ENCODE data around the gene SESN2.

SESN2 gene

GRCh38 chr1:28280977-28281381, 21.7 kb downstream of the SESN2 start:
- no peak overlapping the region for H3K4me3 ChIP-seq

DNA sequence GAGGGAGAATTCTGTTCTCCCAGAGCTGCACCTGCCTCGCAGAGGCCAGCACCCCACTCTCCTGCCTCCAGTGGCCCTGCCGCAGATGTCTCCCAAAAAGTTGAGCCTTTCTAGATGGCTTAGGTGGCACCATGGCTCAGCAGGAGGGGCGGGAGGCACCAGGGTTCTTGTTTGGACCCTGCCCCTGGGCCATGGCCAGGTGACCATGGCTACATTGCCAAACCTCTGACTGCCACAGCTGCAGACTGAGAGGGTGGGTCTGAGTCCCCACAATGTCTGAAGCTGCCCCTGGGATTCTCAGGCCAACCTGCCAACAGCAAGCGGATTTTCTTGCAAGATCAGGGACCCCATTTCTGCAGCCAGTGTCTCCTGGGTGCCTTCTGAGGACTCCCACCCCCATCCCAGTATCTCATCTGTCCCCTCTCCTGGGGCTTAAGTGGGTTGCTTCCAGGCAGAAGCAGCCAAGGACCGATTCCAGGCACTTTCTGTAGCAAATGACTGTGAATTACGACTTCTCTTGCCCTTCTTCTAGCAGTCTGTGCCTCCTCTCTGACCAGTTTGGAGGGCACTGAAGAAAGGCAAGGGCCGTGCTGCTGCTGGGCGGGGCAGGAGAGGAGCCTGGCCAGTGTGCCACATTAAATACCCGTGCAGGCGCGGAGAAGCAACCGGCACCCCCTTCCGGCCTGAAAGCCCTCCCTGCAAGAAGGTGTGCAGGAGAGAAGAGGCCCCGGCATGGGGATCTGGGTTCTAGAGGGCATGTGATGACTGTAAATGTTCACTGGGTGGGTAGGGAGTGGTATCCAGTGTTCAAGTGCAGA, 22.5 kb downstream of the SESN2 start:
- Histone ChIP-seq H3K4me3 (no peak overlapping the region), H3K27ac (peak overlapping the region in 2 of 21 experiments; percentile 31 to 40)

More at GRCh38 chr1:28280977-28281381, 21.7 kb downstream of the SESN2 start:
- peak overlapping the region in 3 of 21 experiments; percentile 16 to 41 (median 40) for H3K27ac ChIP-seq

- Histone ChIP-seq H3K27ac (peak overlapping the region in 1 of 21 experiments; percentile 22), H3K4me3 (no peak overlapping the region)
Observed at GRCh38 chr1:28282426-28283407, 23.4 kb downstream of the SESN2 start.

DNA sequence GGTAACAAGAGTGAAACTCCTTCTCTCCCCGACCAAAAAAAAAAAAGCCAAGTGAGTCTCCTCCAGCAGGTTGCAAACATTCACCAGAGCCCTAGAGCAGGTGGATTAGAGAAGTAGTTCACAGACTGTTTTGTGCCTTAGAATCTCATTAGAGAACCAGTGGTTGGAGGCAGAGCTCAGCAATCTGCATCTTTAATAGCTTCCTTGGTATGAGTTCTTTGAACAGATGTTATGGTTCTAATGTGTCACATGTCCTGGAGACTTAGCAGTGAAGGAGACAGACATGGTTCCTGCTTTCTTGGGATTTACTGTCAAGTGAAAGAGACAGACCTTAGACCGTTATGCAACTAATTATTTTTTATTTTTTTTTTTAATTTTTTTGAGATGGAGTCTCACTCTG, 26.8 kb downstream of the SESN2 start:
- no peak overlapping the region for H3K27ac ChIP-seq
- H3K4me3 ChIP-seq, result no peak overlapping the region

DNA sequence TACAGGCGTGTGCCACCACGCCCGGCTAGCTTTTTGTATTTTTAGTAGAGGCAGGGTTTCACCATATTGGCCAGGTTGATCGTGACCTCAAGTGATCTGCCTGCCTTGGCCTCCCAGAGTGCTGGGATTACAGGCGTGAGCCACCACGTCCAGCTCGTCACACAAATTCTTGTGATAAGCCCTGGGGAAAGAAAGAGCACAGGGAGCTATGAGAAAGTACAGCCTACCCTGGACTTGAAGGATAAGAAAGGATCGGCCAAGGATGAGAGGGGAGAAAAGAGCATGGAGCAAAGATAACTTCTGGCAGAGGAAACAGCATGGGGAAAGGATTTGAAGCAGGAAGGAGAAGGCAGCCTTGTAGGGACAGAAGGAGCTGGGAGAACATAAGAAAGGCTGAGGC, 29.2 kb downstream of the SESN2 start:
- no peak overlapping the region for H3K4me3 ChIP-seq
- H3K27ac ChIP-seq, result no peak overlapping the region

DNA sequence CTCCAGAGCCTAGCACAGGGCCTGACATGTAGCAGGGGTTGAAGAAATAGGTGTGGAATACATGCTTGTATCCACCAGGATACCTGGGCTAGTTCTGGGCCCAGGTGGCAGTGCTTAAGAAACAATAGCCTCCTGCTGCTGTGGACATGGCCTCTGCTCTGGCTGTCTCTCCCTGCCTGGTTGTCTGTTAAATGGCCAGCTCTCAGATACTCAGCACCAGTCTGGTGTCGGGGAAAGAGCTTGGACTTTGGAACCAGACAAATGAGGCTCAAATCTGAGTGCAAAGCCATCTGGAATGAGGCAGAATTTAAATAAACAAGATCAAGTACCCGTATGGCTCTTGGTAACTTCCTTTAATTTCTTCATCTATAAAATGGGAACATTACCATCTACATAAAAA, 31.5 kb downstream of the SESN2 start:
- H3K4me3 ChIP-seq, result no peak overlapping the region
- no peak overlapping the region for H3K27ac ChIP-seq

DNA sequence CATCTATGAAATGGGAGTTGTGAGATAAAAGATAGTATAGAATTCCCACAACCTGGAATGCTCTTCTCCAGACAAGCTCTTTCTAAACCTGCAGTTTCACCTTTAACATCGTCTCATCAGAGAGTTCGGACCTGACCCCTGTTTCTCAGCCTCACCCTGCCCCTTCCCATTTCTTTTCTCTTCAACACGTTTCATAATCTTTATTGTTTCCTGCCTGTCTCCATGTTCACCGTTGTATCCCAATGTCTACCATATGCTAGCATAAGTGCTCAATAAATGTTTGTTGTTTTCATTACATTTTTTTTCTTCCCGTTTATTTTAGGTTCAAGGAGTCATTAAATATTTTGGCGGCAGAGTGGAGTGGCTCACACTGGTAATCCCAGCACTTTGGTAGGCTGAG, 32.4 kb downstream of the SESN2 start:
- Histone ChIP-seq H3K27ac (no peak overlapping the region), H3K4me3 (no peak overlapping the region)

GRCh38 chr1:28295936-28296335, 36.6 kb downstream of the SESN2 start:
- no peak overlapping the region for H3K27ac ChIP-seq
- H3K4me3 ChIP-seq, result no peak overlapping the region

DNA sequence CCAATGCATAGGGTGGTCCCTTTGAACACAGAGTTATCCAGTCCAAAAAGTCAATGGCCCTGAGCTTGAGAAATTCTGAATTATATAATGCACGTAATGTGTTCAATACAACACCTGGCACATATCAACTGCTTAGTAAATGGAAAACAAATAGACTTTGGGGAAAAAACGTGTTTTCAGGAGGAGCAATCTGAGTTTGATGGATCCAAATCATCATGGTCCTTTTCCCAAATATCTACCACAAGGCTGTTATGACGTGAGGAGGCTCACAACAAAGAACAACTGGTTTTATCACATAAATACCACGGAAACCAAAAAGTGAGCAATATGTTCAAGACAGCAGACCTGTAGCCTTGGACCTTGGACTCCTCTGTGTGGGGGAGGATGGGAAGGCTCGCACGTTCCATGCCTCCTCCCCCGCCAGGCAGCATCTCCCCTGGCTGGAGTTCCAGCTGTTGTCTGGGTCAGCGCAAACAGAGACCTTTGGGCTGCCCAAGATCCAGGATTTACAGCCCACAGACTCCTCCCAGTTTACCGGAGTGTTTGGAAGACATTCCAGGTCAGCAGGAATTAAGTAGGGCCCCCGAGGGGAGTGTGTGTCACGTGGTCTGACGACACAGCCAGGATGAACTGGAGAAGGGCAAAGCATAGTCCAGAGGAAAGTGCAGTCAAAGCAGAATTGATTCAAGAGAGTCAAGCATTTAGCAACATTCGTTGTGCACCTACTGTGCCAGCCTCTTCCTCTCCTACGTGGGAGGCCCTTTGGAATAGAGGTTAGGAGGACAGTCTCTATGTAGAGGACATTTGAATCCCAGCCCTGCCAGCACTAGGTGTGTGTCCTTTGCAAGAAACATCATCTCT, 37.3 kb downstream of the SESN2 start:
- Histone ChIP-seq H3K27ac (no peak overlapping the region), H3K4me3 (no peak overlapping the region)

DNA sequence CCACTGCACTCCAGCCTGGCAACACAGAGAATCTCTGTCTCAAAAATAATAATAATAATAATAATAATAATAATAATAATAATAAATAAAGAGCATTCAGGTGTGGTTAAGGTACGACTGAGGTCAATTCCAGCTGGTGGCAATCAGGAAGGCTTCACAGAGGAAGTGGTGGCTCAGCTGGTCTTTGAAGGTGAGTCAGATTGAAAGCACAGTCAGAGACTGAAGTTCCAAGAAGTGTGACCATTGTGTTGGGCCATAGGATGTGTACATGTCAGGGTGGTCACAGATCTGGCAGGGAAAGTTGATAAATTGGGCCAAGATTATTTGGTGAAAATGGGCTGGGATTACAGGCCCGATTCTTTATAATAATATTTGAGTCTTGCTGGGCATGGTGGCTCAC, 38.5 kb downstream of the SESN2 start:
- Histone ChIP-seq H3K4me3 (no peak overlapping the region), H3K27ac (no peak overlapping the region)

DNA sequence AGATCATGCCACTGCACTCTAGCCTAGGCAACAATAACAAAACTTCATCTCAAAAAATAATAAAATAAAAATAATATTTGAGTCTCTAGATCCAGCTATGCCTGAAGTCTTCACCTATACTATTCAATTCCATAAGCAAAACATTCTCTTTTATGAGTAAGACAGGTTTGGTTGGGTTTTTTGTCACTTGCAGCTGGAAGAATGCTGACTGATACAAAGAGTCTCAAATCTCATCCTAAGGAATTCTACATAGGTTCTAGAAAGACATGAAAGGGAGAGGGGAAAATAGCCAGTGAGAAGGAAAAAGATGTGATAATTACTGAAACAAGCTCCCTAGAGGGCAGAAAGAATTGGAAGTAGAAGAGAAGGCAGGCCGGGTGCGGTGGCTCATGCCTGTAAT, 39.1 kb downstream of the SESN2 start:
- H3K4me3 ChIP-seq, result no peak overlapping the region
- no peak overlapping the region for H3K27ac ChIP-seq

GRCh38 chr1:28301368-28302174, 42.3 kb downstream of the SESN2 start:
- Histone ChIP-seq H3K4me3 (no peak overlapping the region), H3K27ac (no peak overlapping the region)

- Histone ChIP-seq H3K4me3 (no peak overlapping the region), H3K27ac (no peak overlapping the region)
Observed at GRCh38 chr1:28302247-28302646, 42.9 kb downstream of the SESN2 start.

DNA sequence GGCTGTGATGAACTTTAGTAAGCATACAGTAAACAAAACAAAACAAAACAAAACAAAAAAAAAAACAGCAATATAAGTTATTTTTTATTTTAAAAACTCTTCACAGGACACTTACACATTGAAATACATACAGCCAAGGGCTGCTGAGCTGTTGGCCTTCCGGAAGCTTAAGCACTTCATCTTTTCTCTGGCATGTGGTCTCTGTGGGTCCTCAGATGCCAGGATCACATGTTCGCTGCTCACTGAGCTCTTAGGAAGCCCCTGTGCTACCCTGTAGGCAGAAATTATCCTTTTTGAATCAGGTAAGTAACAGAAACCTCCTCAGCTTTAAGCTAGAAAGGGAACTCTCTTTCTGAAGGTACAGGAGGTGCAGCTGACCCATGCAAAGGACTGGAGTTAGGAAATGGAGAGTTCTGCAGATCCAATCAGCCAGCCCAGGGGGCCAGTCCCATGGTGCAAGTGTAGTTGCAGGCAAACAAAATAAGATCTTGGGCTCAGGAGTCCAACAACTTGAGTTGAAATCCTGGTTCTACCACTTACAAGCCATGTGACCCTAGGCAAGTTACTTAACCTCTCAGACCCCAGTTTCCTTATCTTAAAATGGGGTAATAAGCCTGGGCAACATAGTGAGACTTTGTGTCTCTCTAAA, 47.1 kb downstream of the SESN2 start:
- H3K27ac ChIP-seq, result no peak overlapping the region
- H3K4me3 ChIP-seq, result no peak overlapping the region

DNA sequence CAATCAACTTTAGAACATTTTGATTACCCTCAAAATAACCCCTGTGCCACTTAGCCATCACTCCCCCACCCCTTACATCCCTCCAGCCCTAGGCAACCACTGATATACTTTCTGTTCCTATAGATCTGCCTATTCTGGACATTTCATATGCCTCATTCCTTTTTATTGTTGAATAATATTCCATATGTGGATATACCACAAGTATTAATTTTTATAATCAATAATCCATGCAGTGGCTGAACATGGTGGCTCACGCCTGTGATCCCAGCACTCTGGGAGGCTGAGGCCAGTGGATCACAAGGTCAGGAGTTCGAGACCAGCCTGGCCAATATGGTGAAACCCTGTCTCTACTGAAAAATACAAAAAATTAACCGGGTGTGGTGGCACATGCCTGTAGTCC, 49.4 kb downstream of the SESN2 start:
- Histone ChIP-seq H3K27ac (no peak overlapping the region), H3K4me3 (no peak overlapping the region)

DNA sequence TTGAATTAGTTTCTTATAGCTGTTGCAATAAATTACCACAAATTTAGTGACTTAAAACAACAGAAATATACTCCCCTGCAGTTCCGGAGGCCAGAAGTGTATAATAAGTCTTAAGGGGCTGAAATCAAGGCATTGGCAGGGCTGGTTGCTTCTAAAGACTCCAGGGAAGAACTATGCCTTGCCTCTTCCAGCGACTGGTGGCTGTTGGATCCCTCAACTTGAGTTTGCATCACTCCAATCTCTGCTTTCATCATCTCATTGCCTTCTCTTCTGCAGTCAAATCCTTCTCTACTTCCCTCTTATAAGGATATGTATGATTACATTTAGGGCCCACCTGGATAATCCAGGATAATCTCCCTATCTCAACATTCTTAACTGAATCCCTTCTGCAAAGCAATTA, 50.4 kb downstream of the SESN2 start:
- H3K27ac ChIP-seq, result no peak overlapping the region
- no peak overlapping the region for H3K4me3 ChIP-seq

- Histone ChIP-seq H3K27ac (peak overlapping the region in 13 of 21 experiments; percentile 1 to 52 (median 22)), H3K4me3 (no peak overlapping the region)
Observed at GRCh38 chr1:28313702-28314546, 54.6 kb downstream of the SESN2 start.

- H3K27ac ChIP-seq, result peak overlapping the region in 12 of 21 experiments; percentile 4 to 52 (median 24)
- no peak overlapping the region for H3K4me3 ChIP-seq
Observed at GRCh38 chr1:28314547-28314941, 55.2 kb downstream of the SESN2 start.
